ENCODE measurements around the gene COL7A1. TPM values are rescaled to one million over a fixed set of nuclear protein-coding genes. Genes with fewer than 3 reads are reported as not detected.
A peak's percentile ranks its signal among the peaks of the same experiment; 100 is the strongest.
"Not testable (repeated sequence)": the region's sequence is repeated elsewhere in the genome, so short reads cannot be mapped to it uniquely, and the experiment has no call there.

COL7A1 gene
- total RNA-seq, 1 donor from 2014 or later = 1.9 TPM

DNA sequence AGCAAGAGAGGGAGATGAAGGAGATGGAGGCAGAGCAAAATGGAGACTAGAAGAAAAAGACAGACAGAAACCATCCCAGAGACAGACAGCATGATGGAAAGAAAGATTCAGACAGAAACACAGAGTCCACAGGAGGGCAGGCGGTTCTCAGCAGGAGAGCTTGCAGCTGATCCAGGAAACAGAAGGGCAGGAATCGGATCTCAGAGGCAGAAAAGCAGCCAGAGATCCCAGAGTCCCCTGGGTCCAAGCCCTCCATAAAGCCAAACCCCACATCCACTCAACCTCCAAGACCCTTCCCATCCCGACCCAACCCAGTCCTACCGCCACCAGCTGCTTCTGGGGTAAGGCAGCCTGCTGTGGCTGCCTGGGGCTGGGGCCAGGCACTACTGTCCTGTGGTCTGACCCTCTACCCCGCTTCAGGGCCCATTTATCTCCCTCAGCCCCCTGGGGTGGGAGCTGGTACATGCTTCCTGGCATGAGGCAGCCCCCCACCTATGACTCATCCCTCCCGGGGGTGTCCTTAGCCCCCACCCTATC lies 31.7 kb downstream of the COL7A1 start, which contains the start of gene UCN2:
TSS of gene UCN2 (minus strand) at position 400 of the 537 bp plus-strand sequence. CDS start 657 bp downstream, outside the sequence.
- no peak for DNase-seq

- no peak for DNase-seq
Observed at GRCh38 chr3:48562367-48563095, 32.6 kb downstream of the COL7A1 start.

DNA sequence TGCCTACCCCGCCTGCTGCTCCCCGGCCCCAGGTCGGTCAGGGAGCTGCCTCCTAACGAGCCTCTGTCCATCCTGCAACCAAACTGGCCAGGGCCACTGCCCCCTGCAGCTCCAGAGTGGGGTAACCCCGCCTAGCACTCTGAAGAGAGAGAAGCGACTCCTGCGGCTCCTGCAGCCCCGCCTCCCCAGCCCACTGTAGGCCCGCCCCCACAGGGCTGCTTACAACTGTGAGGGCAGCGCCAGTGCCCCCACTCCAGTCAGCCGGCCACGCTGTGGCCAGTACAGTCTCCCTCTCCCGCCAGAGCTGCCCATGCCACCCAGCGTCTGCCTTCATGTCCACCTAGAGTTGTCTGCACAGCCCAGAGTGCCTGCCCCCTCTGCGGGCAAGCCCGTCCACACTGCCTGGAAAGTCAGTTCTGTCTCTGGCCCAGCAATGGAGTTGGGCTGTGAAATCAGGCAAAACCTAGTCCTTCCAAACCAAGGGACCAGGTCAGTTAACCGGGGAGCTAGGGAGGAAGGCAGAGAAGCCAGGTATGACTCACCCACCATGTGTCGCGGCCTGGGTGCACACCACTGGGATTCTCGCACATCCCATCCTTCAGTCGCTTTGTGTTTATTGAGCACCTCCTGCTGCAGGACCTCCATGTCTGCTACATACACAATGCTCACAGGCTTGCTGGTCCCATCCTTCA lies 33.9 kb downstream of the COL7A1 start:
- DNase-seq = no peak

DNA sequence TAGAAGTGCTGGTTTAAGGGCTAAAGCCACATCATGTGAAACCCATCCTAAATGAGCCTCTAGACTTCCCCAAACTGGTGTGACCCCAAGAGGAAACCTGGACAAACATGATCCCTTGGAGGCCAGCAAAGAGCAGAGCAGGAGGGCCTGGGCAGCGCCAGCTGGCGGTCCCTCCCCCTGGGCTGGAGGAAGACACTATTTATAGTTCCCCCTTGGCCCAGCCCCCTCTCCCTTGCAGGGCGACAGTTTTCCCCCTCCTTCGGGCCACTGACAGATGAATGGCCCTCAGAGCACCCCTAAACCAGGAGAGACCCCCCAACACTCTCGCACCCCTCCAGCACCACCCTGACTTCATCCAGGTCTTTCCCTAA lies 34.5 kb downstream of the COL7A1 start:
- DNase-seq = no peak

GRCh38 chr3:48558493-48559134 lies 36.5 kb downstream of the COL7A1 start:
- no peak for DNase-seq

DNA sequence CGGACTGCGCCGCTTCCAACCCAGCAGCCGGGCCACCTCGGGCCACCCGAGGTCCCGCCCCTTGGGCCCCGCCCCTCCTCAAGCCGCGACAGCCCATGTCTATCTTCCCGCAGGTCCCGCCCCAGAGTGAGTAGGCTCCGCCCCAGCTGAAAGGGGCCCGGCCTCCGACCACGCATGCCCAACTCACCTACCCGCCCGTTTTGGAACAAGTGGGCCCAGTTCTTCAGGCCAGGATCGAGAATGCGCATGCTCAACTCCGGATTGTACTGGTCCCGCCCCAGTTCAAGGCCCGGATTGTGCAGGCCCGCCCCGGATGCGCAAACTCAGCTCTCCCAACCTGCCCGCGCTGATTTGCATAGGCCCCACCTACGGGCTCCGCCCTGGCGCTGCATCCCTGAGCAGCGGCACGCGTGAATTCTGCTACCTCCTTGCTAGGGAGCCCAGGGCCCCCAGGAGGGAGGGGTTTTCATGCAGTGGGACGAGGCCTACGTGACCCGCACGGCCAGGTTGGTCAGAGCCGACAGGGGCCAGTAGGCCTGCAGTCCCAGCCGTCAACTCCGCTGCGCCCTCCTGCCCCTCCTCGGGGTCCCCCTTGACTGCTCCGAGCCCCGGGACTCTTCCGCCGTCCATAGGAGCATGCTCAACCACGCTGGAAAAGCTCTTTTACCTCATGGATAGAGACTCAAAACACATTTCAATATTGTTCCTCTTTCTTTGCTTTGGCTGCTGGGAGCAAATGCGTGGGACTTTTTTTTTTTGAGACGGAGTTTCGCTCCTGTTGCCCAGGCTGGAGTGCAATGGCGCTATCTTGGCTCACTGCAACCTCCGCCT lies 38.1 kb downstream of the COL7A1 start, which contains the start of gene PFKFB4:
TSS of gene PFKFB4 (minus strand) at position 8 of the 831 bp plus-strand sequence. CDS start 26 bp downstream, outside the sequence.
- DNase-seq = peak; percentile 99

GRCh38 chr3:48555949-48556795 lies 39.0 kb downstream of the COL7A1 start:
- DNase-seq = no peak

GRCh38 chr3:48555231-48555948 lies 39.7 kb downstream of the COL7A1 start:
- no peak for DNase-seq

DNA sequence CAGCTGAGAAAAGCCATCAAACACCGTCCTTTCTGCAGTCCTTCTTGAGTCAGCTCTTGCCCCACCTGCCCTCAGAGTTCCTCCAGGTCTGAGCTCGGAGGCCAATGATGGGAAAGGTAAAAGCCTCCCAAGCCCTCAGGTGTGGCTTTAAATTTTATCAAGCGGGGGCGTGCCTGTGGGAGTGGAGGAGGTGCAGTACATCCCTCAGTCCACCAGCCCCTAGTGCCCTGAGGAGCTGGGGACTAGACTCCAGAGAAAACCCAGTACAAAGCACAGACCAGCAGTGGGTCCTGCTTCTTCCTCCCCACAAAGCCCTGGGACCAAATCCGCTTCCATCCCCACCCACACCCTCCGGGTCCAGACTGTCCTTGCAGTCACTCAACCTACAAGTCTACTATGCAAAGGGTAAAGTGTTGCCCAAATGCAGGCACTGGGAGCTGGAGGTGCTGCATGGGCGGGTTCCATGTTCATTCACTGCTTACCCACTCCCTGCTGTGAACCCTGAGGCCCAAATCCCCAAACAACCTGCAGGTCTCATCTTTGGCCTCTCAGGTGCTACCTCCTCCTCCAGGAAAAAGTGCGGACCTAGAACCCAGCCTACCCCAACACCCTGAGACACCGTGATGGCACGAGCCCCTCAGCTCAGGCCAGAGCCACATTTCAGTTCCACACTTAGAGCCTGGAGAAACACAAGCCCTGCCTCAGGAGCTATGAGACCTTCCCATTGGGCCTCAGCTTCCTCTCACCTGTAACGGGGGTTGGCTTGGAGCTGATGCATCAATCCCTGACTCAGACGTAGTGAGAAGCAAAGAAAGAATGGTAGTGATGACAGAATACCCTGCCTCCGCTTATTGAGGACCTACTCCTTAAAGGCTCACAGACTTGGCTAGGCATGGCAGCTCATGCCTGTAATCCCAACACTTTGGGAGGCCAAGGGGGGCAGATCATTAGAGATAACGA lies 41.0 kb downstream of the COL7A1 start:
- DNase-seq = no peak

GRCh38 chr3:48553361-48553760 lies 41.8 kb downstream of the COL7A1 start:
- DNase-seq = no peak

- no peak for DNase-seq
Observed at GRCh38 chr3:48552111-48552951, 42.8 kb downstream of the COL7A1 start.

DNA sequence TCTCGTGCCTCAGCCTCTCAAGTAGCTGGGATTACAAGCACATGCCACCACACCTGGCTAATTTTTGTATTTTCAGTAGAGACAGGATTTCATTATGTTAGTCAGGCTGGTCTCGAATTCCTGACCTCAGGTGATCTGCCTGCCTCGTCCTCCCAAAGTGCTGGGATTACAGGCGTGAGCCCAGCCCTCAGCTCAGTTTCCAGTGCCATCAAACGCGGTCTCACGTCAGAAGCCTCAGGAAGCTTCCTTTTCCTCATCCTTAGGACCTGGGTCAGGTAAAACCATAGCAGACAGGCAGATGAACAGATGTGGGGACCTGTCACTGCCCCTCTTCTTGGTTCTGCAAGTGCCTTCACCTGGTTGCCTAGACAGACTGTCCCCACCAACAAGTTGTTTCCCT lies 43.5 kb downstream of the COL7A1 start:
- not testable (repeated sequence) for DNase-seq

DNA sequence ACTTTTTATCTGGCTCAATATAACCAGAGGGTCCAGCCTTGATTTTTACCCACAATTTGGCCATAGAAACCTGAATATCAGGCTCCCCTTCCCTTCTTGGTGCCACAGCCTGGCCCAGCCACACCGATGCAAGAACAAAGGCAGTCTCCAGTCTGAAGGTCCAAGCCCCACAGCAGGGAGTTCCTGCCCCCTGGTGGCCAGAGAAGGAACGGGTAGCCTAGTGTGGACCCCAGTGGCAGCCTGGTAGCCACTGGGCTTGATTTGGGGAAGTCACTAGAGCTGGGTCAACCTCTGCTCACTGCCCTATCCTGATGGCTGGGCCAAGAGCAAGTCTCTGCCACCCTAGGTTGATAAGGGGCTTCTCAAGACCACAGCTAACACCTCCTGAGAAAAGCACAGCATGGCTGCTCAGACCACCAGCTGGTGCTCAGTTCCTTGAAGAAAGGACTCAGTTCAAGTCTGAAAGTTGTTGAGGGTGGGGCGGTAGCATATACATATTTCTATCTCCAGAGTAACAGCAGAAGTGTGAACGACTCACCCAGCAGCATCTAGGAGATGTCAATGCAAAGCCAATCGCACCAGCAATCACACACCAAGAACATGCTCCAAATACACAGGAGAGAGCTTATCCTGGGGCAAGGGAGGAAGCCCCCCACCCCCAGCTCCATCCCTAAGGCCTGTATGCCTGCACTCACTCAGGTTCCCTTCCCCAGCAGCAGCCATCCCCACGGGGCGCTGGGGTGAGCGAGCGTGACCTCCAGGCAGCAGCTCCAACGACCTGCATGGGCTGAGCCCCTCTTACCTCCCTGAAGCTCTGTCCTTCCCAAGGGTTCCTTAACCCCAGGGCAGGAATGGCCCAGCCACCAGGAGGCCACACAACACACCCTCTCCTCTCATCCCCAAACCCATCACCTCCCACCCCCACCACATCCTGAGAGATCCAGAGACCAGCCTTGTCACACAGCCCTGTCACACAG lies 46.1 kb downstream of the COL7A1 start:
- peak; percentile 64 for DNase-seq

GRCh38 chr3:48548126-48548525 lies 47.0 kb downstream of the COL7A1 start:
- DNase-seq = no peak

DNA sequence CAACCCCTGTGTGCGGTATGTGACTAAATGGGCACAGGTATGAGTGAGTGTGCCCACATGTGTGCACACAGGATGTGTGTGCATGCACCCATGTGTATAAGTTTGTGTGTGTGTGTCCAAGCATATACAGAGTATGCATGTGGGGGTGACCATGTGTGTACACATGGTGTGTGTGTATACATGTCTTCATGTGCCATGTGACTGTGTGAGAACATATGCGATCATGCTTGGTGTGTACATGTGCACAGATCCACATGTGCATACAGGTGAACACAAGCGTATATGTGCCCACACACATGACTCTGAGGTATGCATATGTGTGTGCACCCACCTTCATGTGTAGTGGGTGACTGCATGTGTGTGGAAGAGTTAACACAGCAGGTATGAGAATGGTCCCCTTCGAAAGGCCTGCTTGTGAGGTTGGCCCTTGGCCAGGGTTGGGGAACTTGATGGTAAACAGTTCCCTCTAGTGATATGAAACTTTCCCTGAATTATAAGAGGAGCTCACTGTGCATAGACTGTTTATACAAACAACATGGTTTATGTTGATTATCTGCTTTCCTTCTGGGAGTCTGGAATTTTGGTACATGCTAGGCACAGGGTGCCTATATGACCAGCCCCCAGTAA lies 48.8 kb downstream of the COL7A1 start:
- DNase-seq = no peak

- no peak for DNase-seq
Observed at GRCh38 chr3:48544141-48544540, 51.0 kb downstream of the COL7A1 start.
